ENCODE results near the gene WDR93.

- no peak for TF ChIP-seq EZH2 (IDR thresholded peaks at IDR 0.05)
- no peak for TF ChIP-seq POLR2AphosphoS5 (IDR thresholded peaks at IDR 0.05; ENCODE audit: borderline replicate concordance, low read depth, low read length)
Measured at GRCh38 chr15:89648106-89649012, 42.3 kb upstream of the WDR93 start.
